ENCODE measurements around the gene KCNMA1. TPM values are rescaled to one million over a fixed set of nuclear protein-coding genes. Genes with fewer than 3 reads are reported as not detected.

Gene KCNMA1
- total RNA-seq, 2 donors from 2014 or later = 29.1 to 37.9 TPM

- intact Hi-C loops (cut with DNase I) = no loop called here
- Histone ChIP-seq H3K36me3 (no peaks in the 10 kb centered on the region), H3K4me3 (no peak overlapping the region), H3K4me1 (replicated peaks) (no peaks in the 10 kb centered on the region), H3K27me3 (replicated peaks; ENCODE audit: insufficient read depth) (no peaks in the 10 kb centered on the region), H3K27ac (no peak overlapping the region), H3K9me3 (no peaks in the 10 kb centered on the region)
- no peak for DNase-seq (ENCODE audit: low spot score)
- TF ChIP-seq POLR2AphosphoS5 (IDR thresholded peaks at IDR 0.05) (no peak), POLR2A (IDR thresholded peaks at IDR 0.05) (no peak)
- TF ChIP-seq, protein P1, sequence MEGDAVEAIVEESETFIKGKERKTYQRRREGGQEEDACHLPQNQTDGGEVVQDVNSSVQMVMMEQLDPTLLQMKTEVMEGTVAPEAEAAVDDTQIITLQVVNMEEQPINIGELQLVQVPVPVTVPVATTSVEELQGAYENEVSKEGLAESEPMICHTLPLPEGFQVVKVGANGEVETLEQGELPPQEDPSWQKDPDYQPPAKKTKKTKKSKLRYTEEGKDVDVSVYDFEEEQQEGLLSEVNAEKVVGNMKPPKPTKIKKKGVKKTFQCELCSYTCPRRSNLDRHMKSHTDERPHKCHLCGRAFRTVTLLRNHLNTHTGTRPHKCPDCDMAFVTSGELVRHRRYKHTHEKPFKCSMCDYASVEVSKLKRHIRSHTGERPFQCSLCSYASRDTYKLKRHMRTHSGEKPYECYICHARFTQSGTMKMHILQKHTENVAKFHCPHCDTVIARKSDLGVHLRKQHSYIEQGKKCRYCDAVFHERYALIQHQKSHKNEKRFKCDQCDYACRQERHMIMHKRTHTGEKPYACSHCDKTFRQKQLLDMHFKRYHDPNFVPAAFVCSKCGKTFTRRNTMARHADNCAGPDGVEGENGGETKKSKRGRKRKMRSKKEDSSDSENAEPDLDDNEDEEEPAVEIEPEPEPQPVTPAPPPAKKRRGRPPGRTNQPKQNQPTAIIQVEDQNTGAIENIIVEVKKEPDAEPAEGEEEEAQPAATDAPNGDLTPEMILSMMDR (IDR thresholded peaks at IDR 0.05) = no peak
- 85% methylated on average over 3 of the region's 3 CpGs for WGBS
Measured at GRCh38 chr10:77401683-77402082, 235.9 kb downstream of the KCNMA1 start.

DNA sequence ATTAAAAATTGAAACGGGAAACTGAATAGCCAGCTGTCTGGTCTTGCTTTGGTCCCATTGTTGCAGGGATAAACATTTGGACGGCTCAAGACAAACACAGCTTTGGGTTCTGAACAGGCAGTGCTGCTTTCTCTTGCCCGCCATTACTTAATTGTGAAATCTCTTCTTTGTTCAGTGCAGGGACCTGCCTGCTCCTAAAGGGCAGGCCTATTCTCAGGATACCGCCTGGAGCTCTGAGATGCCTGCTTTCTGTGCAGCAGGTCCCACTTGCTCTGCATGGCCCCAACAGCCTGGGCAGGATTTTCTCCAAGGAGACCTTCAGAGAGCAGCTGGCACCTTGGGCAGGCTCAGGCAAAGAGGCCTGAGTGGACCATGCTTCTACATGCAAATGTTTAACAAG, 237.6 kb downstream of the KCNMA1 start:
- H3K4me3 ChIP-seq = no peak overlapping the region
- H3K27me3 ChIP-seq (replicated peaks; ENCODE audit: insufficient read depth) = no peaks in the 10 kb centered on the region
- 41% methylated on average over 4 of the region's 4 CpGs for WGBS
- TF ChIP-seq, protein P1 (IDR thresholded peaks at IDR 0.05) = no peak
- TF ChIP-seq POLR2A (IDR thresholded peaks at IDR 0.05) = no peak
- no peak for TF ChIP-seq POLR2AphosphoS5 (IDR thresholded peaks at IDR 0.05)
- H3K27ac ChIP-seq = no peak overlapping the region
- DNase-seq (ENCODE audit: low spot score) = no peak
- H3K36me3 ChIP-seq = no peaks in the 10 kb centered on the region
- intact Hi-C loops (cut with DNase I) = no loop called here
- no peaks in the 10 kb centered on the region for H3K4me1 ChIP-seq (replicated peaks)
- H3K9me3 ChIP-seq = no peaks in the 10 kb centered on the region

- Histone ChIP-seq H3K27ac (no peak overlapping the region), H3K27me3 (replicated peaks; ENCODE audit: insufficient read depth) (no peaks in the 10 kb centered on the region), H3K36me3 (no peaks in the 10 kb centered on the region), H3K4me1 (replicated peaks) (no peaks in the 10 kb centered on the region), H3K9me3 (no peaks in the 10 kb centered on the region), H3K4me3 (no peak overlapping the region)
- intact Hi-C loops (cut with DNase I) = no loop called here
- 67% methylated on average over 10 of the region's 10 CpGs for whole genome bisulfite sequencing
- no peak for DNase-seq (ENCODE audit: low spot score)
- no peak for TF ChIP-seq POLR2AphosphoS5 (IDR thresholded peaks at IDR 0.05)
- no peak for TF ChIP-seq POLR2A (IDR thresholded peaks at IDR 0.05)
- TF ChIP-seq, protein P1 (IDR thresholded peaks at IDR 0.05) = no peak
Measured at GRCh38 chr10:77398986-77399755, 238.4 kb downstream of the KCNMA1 start.

- 64% methylated on average over 2 of the region's 2 CpGs for WGBS
- H3K27ac ChIP-seq = no peak overlapping the region
- intact Hi-C loops (cut with DNase I) = no loop called here
- H3K9me3 ChIP-seq = no peaks in the 10 kb centered on the region
- no peak for DNase-seq (ENCODE audit: low spot score)
- no peak overlapping the region for H3K4me3 ChIP-seq
- TF ChIP-seq POLR2A (IDR thresholded peaks at IDR 0.05) (no peak), POLR2AphosphoS5 (IDR thresholded peaks at IDR 0.05) (no peak)
- TF ChIP-seq, protein P1 (IDR thresholded peaks at IDR 0.05) = no peak
- no peaks in the 10 kb centered on the region for H3K4me1 ChIP-seq (replicated peaks)
- no peaks in the 10 kb centered on the region for H3K36me3 ChIP-seq
- H3K27me3 ChIP-seq (replicated peaks; ENCODE audit: insufficient read depth) = no peaks in the 10 kb centered on the region
Measured at GRCh38 chr10:77398558-77398957, 239.1 kb downstream of the KCNMA1 start.

DNA sequence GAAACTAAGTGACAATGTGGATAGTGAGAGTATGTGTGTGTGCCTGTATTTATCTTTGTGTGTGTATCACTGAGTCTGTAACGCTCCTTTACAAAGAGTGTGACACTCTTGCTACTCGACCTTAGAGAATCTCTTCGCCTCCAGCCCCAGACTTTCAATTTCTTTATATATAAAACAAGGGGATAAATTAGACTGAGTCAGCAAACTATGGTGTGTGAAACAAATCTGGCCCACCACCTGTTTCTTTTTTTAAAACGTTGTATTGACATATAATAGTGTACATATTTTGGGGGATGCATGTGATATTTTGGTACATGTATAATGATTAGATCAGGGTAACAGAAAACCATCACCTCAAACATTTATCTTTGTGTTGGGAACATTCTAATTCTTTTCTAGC, 240.5 kb downstream of the KCNMA1 start:
- intact Hi-C loops (cut with DNase I) = no loop called here
- Histone ChIP-seq H3K4me1 (replicated peaks) (no peaks in the 10 kb centered on the region), H3K4me3 (no peak overlapping the region), H3K27ac (no peak overlapping the region), H3K9me3 (no peaks in the 10 kb centered on the region), H3K36me3 (no peaks in the 10 kb centered on the region), H3K27me3 (replicated peaks; ENCODE audit: insufficient read depth) (no peaks in the 10 kb centered on the region)
- WGBS = 79% methylated on average over 4 of the region's 4 CpGs
- TF ChIP-seq POLR2A (IDR thresholded peaks at IDR 0.05) (no peak), POLR2AphosphoS5 (IDR thresholded peaks at IDR 0.05) (no peak)
- TF ChIP-seq, protein P1 (IDR thresholded peaks at IDR 0.05) = no peak
- no peak for DNase-seq (ENCODE audit: low spot score)
